ENCODE results near the gene ATAD3C.
"Not testable (repeated sequence)": the region's sequence is repeated elsewhere in the genome, so short reads cannot be mapped to it uniquely, and the experiment has no call there.

- not testable (repeated sequence) for TF ChIP-seq POLR2A, POLR2AphosphoS5, CTCF (IDR thresholded peaks at IDR 0.05)
These were observed 26.5 kb downstream of the ATAD3C start for GRCh38 chr1:1476011-1476410.
